ENCODE measurements around the gene PLEKHG1. TPM values are rescaled to one million over a fixed set of nuclear protein-coding genes. Genes with fewer than 3 reads are reported as not detected.

Gene PLEKHG1
- total RNA-seq, 6 experiments from 2014 or later = 0.07 TPM; not detected in 5

- no peak for TF ChIP-seq CTCF (IDR thresholded peaks at IDR 0.05)
- no peak overlapping the region for H3K27ac Mint-ChIP-seq
- no peaks in the 10 kb centered on the region for H3K4me1 Mint-ChIP-seq (ENCODE audit: low read depth)
These were observed 16.9 kb downstream of the PLEKHG1 start for GRCh38 chr6:150616586-150616985.

GRCh38 chr6:150617062-150617461 lies 17.4 kb downstream of the PLEKHG1 start:
- no peak overlapping the region for H3K4me3 Mint-ChIP-seq
- peaks cover 4% of the 10 kb centered on the region; the same call in 1 of the 2 replicates for H3K9me3 Mint-ChIP-seq
- no peak for TF ChIP-seq CTCF (IDR thresholded peaks at IDR 0.05)
- H3K27ac Mint-ChIP-seq = no peak overlapping the region
- peaks cover 7% of the 10 kb centered on the region for H3K27me3 Mint-ChIP-seq (ENCODE audit: insufficient read depth)
- H3K36me3 Mint-ChIP-seq (ENCODE audit: low read depth) = no peaks in the 10 kb centered on the region
- DNase-seq = no peak
- no peaks in the 10 kb centered on the region for H3K4me1 Mint-ChIP-seq (ENCODE audit: low read depth)

More at GRCh38 chr6:150616586-150616985, 16.9 kb downstream of the PLEKHG1 start:
- no peak for DNase-seq
- Mint-ChIP-seq H3K27me3 (ENCODE audit: insufficient read depth) (peaks cover 5% of the 10 kb centered on the region; the same call in 1 of the 2 replicates), H3K36me3 (ENCODE audit: low read depth) (no peaks in the 10 kb centered on the region), H3K4me3 (no peak overlapping the region), H3K9me3 (no peaks in the 10 kb centered on the region)

- peaks cover 4% of the 10 kb centered on the region; the same call in 1 of the 2 replicates for H3K9me3 Mint-ChIP-seq
- TF ChIP-seq CTCF (IDR thresholded peaks at IDR 0.05) = no peak
- H3K27ac Mint-ChIP-seq = no peak overlapping the region
- no peak for DNase-seq
- no peak overlapping the region for H3K4me3 Mint-ChIP-seq
- no peaks in the 10 kb centered on the region for H3K36me3 Mint-ChIP-seq (ENCODE audit: low read depth)
- peaks cover 7% of the 10 kb centered on the region for H3K27me3 Mint-ChIP-seq (ENCODE audit: insufficient read depth)
- H3K4me1 Mint-ChIP-seq (ENCODE audit: low read depth) = no peaks in the 10 kb centered on the region
These were observed 18.1 kb downstream of the PLEKHG1 start for GRCh38 chr6:150617496-150618460.

GRCh38 chr6:150619275-150619674 lies 19.6 kb downstream of the PLEKHG1 start:
- Mint-ChIP-seq H3K27me3 (ENCODE audit: insufficient read depth) (peaks cover 4% of the 10 kb centered on the region), H3K4me3 (no peak overlapping the region), H3K4me1 (ENCODE audit: low read depth) (no peaks in the 10 kb centered on the region), H3K36me3 (ENCODE audit: low read depth) (no peaks in the 10 kb centered on the region), H3K27ac (no peak overlapping the region), H3K9me3 (peaks cover 7% of the 10 kb centered on the region)
- no peak for DNase-seq
- no peak for TF ChIP-seq CTCF (IDR thresholded peaks at IDR 0.05)

GRCh38 chr6:150620244-150620643 lies 20.6 kb downstream of the PLEKHG1 start:
- DNase-seq = no peak
- H3K27ac Mint-ChIP-seq = no peak overlapping the region
- TF ChIP-seq CTCF (IDR thresholded peaks at IDR 0.05) = no peak

More at GRCh38 chr6:150620244-150620643, 20.6 kb downstream of the PLEKHG1 start:
- Mint-ChIP-seq H3K4me1 (ENCODE audit: low read depth) (no peaks in the 10 kb centered on the region), H3K4me3 (no peak overlapping the region), H3K36me3 (ENCODE audit: low read depth) (no peaks in the 10 kb centered on the region), H3K9me3 (peaks cover 8% of the 10 kb centered on the region), H3K27me3 (ENCODE audit: insufficient read depth) (peaks cover 3% of the 10 kb centered on the region)

Data from HFFc6 (cell line).